ENCODE data around the gene NUDT8. TPM values are rescaled to one million over a fixed set of nuclear protein-coding genes. Genes with fewer than 3 reads are reported as not detected.
A peak's percentile ranks its signal among the peaks of the same experiment; 100 is the strongest.

Gene NUDT8
- total and polyA plus RNA-seq, 9 of the 15 experiments (the other 6 are each of a cell fraction or from before 2014, with no cell fraction given) = 0.23 to 27.8 (median 5.0) TPM

GRCh38 chr11:67630943-67631331, 1.2 kb upstream of the NUDT8 start (continued):
- TF ChIP-seq HOMEZ (CRISPR knock-in tag; IDR thresholded peaks at IDR 0.05) (0 out of 2 replicates have a peak, but pooled peaks have one; percentile 30), NELFE (IDR thresholded peaks at IDR 0.05; ENCODE audit: insufficient read depth, insufficient read length) (no peak), CHD4 (IDR thresholded peaks at IDR 0.05; ENCODE audit: insufficient read depth, insufficient replicate concordance, low read depth, low read length, poor library complexity, severe bottlenecking) (peak; percentile 93), HMG20A (CRISPR knock-in tag; conservative IDR thresholded peaks at IDR 0.05) (no peak), ZNF444 (CRISPR knock-in tag; IDR thresholded peaks at IDR 0.05) (no peak), EHMT2 (IDR thresholded peaks at IDR 0.05) (0 out of 2 replicates have a peak, but pooled peaks have one; percentile 36), ARHGAP35 (IDR thresholded peaks at IDR 0.05; ENCODE audit: partially characterized antibody) (no peak), ZKSCAN8 (CRISPR knock-in tag; IDR thresholded peaks at IDR 0.05) (no peak), MLX (CRISPR knock-in tag; conservative IDR thresholded peaks at IDR 0.05) (0 out of 4 replicates have a peak, but pooled peaks of 1 of the 2 experiments have one; percentile 20), KDM1A (IDR thresholded peaks at IDR 0.05) (peak; percentile 21 to 80), JUN (IDR thresholded peaks at IDR 0.05; ENCODE audit: borderline replicate concordance, low read depth, low read length) (no peak), JUN (CRISPR knock-in tag; IDR thresholded peaks at IDR 0.05; ENCODE audit: borderline replicate concordance) (0 out of 2 replicates have a peak, but pooled peaks have one; percentile 20), FOXA3 (CRISPR knock-in tag; conservative IDR thresholded peaks at IDR 0.05 in 1 of 2, IDR thresholded peaks at IDR 0.05 in 1 of 2) (no peak), SOX6 (IDR thresholded peaks at IDR 0.05) (no peak), MED1 (CRISPR knock-in tag; IDR thresholded peaks at IDR 0.05; ENCODE audit: borderline replicate concordance) (no peak), HNRNPK (IDR thresholded peaks at IDR 0.05; ENCODE audit: low read depth, low read length, poor library complexity, severe bottlenecking) (no peak), ZFP36 (IDR thresholded peaks at IDR 0.05; ENCODE audit: low read depth, low read length, partially characterized antibody) (peak; percentile 86), DEAF1 (CRISPR knock-in tag; IDR thresholded peaks at IDR 0.05) (no peak), ZNF395 (CRISPR knock-in tag; IDR thresholded peaks at IDR 0.05) (no peak), PTBP1 (IDR thresholded peaks at IDR 0.05; ENCODE audit: low read depth, low read length) (0 out of 2 replicates have a peak, but pooled peaks have one; percentile 31), TOE1 (IDR thresholded peaks at IDR 0.05; ENCODE audit: borderline replicate concordance) (0 out of 2 replicates have a peak, but pooled peaks have one; percentile 21), TOE1 (CRISPR knock-in tag; IDR thresholded peaks at IDR 0.05; ENCODE audit: borderline replicate concordance, low read depth) (no peak), CBFA2T3 (IDR thresholded peaks at IDR 0.05) (no peak), RBM25 (IDR thresholded peaks at IDR 0.05; ENCODE audit: low read depth, low read length, severe bottlenecking) (peak; percentile 44), BCOR (IDR thresholded peaks at IDR 0.05) (peak; percentile 98)

Data from K562 (cell line).